ENCODE results near the gene TNS1.

DNA sequence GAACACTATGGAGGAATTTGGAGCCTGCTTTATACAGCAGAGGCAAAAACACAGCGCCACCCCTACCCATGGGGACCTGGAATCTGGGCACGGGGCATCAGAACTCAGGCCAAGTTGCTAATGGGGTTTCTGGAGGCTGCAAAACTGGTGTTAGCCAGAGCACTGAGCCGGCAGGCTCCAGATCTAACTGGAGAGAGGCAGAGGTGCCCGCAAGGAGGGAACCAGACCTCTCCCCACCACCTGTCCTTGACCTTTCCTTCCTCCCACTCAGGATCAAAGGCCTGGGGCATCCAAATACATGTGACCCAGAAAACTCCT lies 126.6 kb downstream of the TNS1 start:
- TF ChIP-seq FOXK2 (IDR thresholded peaks at IDR 0.05) (no peak), TARDBP (IDR thresholded peaks at IDR 0.05) (no peak), ZNF384 (IDR thresholded peaks at IDR 0.05) (no peak), LEF1 (IDR thresholded peaks at IDR 0.05; ENCODE audit: borderline replicate concordance) (no peak), BHLHE40 (IDR thresholded peaks at IDR 0.05; ENCODE audit: borderline replicate concordance) (no peak), HDGF (IDR thresholded peaks at IDR 0.05; ENCODE audit: borderline replicate concordance) (no peak), SUZ12 (IDR thresholded peaks at IDR 0.05) (no peak), SP1 (IDR thresholded peaks at IDR 0.05) (no peak)
- TF ChIP-seq, protein P1, sequence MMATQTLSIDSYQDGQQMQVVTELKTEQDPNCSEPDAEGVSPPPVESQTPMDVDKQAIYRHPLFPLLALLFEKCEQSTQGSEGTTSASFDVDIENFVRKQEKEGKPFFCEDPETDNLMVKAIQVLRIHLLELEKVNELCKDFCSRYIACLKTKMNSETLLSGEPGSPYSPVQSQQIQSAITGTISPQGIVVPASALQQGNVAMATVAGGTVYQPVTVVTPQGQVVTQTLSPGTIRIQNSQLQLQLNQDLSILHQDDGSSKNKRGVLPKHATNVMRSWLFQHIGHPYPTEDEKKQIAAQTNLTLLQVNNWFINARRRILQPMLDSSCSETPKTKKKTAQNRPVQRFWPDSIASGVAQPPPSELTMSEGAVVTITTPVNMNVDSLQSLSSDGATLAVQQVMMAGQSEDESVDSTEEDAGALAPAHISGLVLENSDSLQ (IDR thresholded peaks at IDR 0.05), result no peak

Measured in HEK293T (cell line).